ENCODE data around the gene ADTRP.

ADTRP gene

GRCh38 chr6:11763460-11764249, 14.9 kb downstream of the ADTRP start:
- DNase-seq (ENCODE audit: extremely low read depth, low read depth), result no peak

GRCh38 chr6:11762794-11763459, 15.7 kb downstream of the ADTRP start:
- no peak for TF ChIP-seq CTCF (IDR thresholded peaks at IDR 0.05; ENCODE audit: low read depth, low read length)
- no peak for DNase-seq (ENCODE audit: extremely low read depth, low read depth)

More at GRCh38 chr6:11763460-11764249, 14.9 kb downstream of the ADTRP start:
- no peak for TF ChIP-seq CTCF (IDR thresholded peaks at IDR 0.05; ENCODE audit: low read depth, low read length)

- no peak for DNase-seq (ENCODE audit: extremely low read depth, low read depth)
- TF ChIP-seq CTCF (IDR thresholded peaks at IDR 0.05; ENCODE audit: low read depth, low read length), result no peak
Measured at GRCh38 chr6:11761744-11762620, 16.6 kb downstream of the ADTRP start.

- TF ChIP-seq CTCF (IDR thresholded peaks at IDR 0.05; ENCODE audit: low read depth, low read length), result no peak
Measured at GRCh38 chr6:11760015-11760473, 18.6 kb downstream of the ADTRP start.

GRCh38 chr6:11758878-11759277, 19.7 kb downstream of the ADTRP start:
- no peak for TF ChIP-seq CTCF (IDR thresholded peaks at IDR 0.05; ENCODE audit: low read depth, low read length)
- no peak for DNase-seq (ENCODE audit: extremely low read depth, low read depth)

More at GRCh38 chr6:11760015-11760473, 18.6 kb downstream of the ADTRP start:
- no peak for DNase-seq (ENCODE audit: extremely low read depth, low read depth)

GRCh38 chr6:11756726-11757125, 21.9 kb downstream of the ADTRP start:
- no peak for DNase-seq (ENCODE audit: extremely low read depth, low read depth)
- no peak for TF ChIP-seq CTCF (IDR thresholded peaks at IDR 0.05; ENCODE audit: low read depth, low read length)
